Large intestine (tissue), 3 donors: ENCODE results near the gene NTRK1. TPM values are rescaled to one million over a fixed set of nuclear protein-coding genes. Genes with fewer than 3 reads are reported as not detected.

ENCODE experiments used
- DNase-seq, 2 donors: peaks; one replicate each; pipeline versions ENCODE4 v3.0.0 to v3.0.0-alpha.2; 2013
- H3K27ac ChIP-seq: one replicate; pipeline ENCODE4 v1.5.1; 2013; ENCODE audit warnings: low read length
- H3K27me3 ChIP-seq: 2 replicates; pipeline ENCODE4 v1.6.1; 2013; ENCODE audit warnings: low read length; ENCODE audit not compliant: control insufficient read depth, insufficient read depth
- H3K36me3 ChIP-seq: 2 replicates; pipeline ENCODE4 v1.6.1; 2013; ENCODE audit warnings: low read length; ENCODE audit not compliant: control insufficient read depth, insufficient read depth
- H3K4me1 ChIP-seq: one replicate; pipeline ENCODE4 v1.6.1; 2013; ENCODE audit warnings: low read length; ENCODE audit not compliant: control insufficient read depth, insufficient read depth
- H3K4me3 ChIP-seq: one replicate; pipeline ENCODE4 v1.5.1; 2013; ENCODE audit warnings: low read length
- H3K9me3 ChIP-seq: one replicate; pipeline ENCODE4 v1.6.1; 2013; ENCODE audit warnings: mild to moderate bottlenecking, low read depth, low read length, moderate library complexity; ENCODE audit not compliant: control insufficient read depth
- WGBS: methylation state at CpG from one replicate; pipeline ENCODE4 v1.1.5; 2013; ENCODE audit warnings: low lambda C conversion rate; ENCODE audit not compliant: insufficient coverage; 5-methylcytosine and 5-hydroxymethylcytosine counted together
- polyA plus RNA-seq: library from polyadenylated mRNA; unstranded; fragments of 120-200 nt; gene quantifications from one replicate; pipeline ENCODE4 v1.2.1, GENCODE V29; 2013

NTRK1 gene
- polyA plus RNA-seq, 1 donor: 0.15 TPM

GRCh38 chr1:156845953-156846545, 14.6 kb upstream of the NTRK1 start:
- peaks cover 90% of the 10 kb centered on the region for H3K27me3 ChIP-seq
- peaks cover 5% of the 10 kb centered on the region for H3K9me3 ChIP-seq
- no CpG with 5 or more reads among the region's 18 CpGs for WGBS
- DNase-seq: no peak
- no peak overlapping the region for H3K4me3 ChIP-seq
- no peaks in the 10 kb centered on the region for H3K36me3 ChIP-seq
- no peak overlapping the region for H3K27ac ChIP-seq
- no peaks in the 10 kb centered on the region for H3K4me1 ChIP-seq

GRCh38 chr1:156846643-156847042, 14.0 kb upstream of the NTRK1 start:
- H3K36me3 ChIP-seq: no peaks in the 10 kb centered on the region
- DNase-seq: no peak
- no peak overlapping the region for H3K4me3 ChIP-seq
- H3K27me3 ChIP-seq: peaks cover 86% of the 10 kb centered on the region
- peaks cover 5% of the 10 kb centered on the region for H3K9me3 ChIP-seq
- no peaks in the 10 kb centered on the region for H3K4me1 ChIP-seq
- WGBS: no CpG with 5 or more reads among the region's 5 CpGs
- no peak overlapping the region for H3K27ac ChIP-seq

GRCh38 chr1:156847591-156848460, 12.8 kb upstream of the NTRK1 start:
- Histone ChIP-seq H3K36me3 (no peaks in the 10 kb centered on the region), H3K4me1 (no peaks in the 10 kb centered on the region), H3K9me3 (peaks cover 5% of the 10 kb centered on the region), H3K4me3 (no peak overlapping the region), H3K27me3 (peaks cover 79% of the 10 kb centered on the region), H3K27ac (no peak overlapping the region)
- no peak for DNase-seq
- WGBS: 20% methylated on average over 2 of the region's 7 CpGs

GRCh38 chr1:156848461-156849150, 12.1 kb upstream of the NTRK1 start:
- Histone ChIP-seq H3K36me3 (no peaks in the 10 kb centered on the region), H3K27ac (no peak overlapping the region), H3K4me1 (no peaks in the 10 kb centered on the region), H3K9me3 (peaks cover 5% of the 10 kb centered on the region), H3K4me3 (no peak overlapping the region), H3K27me3 (peaks cover 76% of the 10 kb centered on the region)
- no CpG with 5 or more reads among the region's 36 CpGs for WGBS
- peak in 1 of 2 donors; percentile 38 for DNase-seq

GRCh38 chr1:156849151-156849496, 11.5 kb upstream of the NTRK1 start:
- no peaks in the 10 kb centered on the region for H3K36me3 ChIP-seq
- no peak for DNase-seq
- H3K4me3 ChIP-seq: no peak overlapping the region
- H3K27me3 ChIP-seq: peaks cover 76% of the 10 kb centered on the region
- no CpG with 5 or more reads among the region's 23 CpGs for WGBS
- no peak overlapping the region for H3K27ac ChIP-seq
- H3K9me3 ChIP-seq: peaks cover 5% of the 10 kb centered on the region
- no peaks in the 10 kb centered on the region for H3K4me1 ChIP-seq

GRCh38 chr1:156851779-156852417, 8.8 kb upstream of the NTRK1 start:
- H3K4me1 ChIP-seq: no peaks in the 10 kb centered on the region
- no CpG with 5 or more reads among the region's 17 CpGs for WGBS
- H3K27ac ChIP-seq: no peak overlapping the region
- H3K9me3 ChIP-seq: no peaks in the 10 kb centered on the region
- H3K27me3 ChIP-seq: peaks cover 62% of the 10 kb centered on the region
- H3K4me3 ChIP-seq: no peak overlapping the region
- no peak for DNase-seq
- no peaks in the 10 kb centered on the region for H3K36me3 ChIP-seq

GRCh38 chr1:156852418-156852874, 8.2 kb upstream of the NTRK1 start:
- Histone ChIP-seq H3K4me1 (no peaks in the 10 kb centered on the region), H3K36me3 (no peaks in the 10 kb centered on the region), H3K4me3 (no peak overlapping the region), H3K27ac (no peak overlapping the region), H3K27me3 (peaks cover 62% of the 10 kb centered on the region), H3K9me3 (no peaks in the 10 kb centered on the region)
- peak in 1 of 2 donors; percentile 26 for DNase-seq
- WGBS: no CpG with 5 or more reads among the region's 9 CpGs

- Histone ChIP-seq H3K4me3 (no peak overlapping the region), H3K4me1 (no peaks in the 10 kb centered on the region), H3K9me3 (no peaks in the 10 kb centered on the region), H3K27me3 (peaks cover 62% of the 10 kb centered on the region), H3K36me3 (no peaks in the 10 kb centered on the region), H3K27ac (no peak overlapping the region)
- no peak for DNase-seq
- no CpG with 5 or more reads among the region's 19 CpGs for WGBS
Measured at GRCh38 chr1:156853761-156854160, 6.9 kb upstream of the NTRK1 start.

- H3K4me1 ChIP-seq: peaks cover 5% of the 10 kb centered on the region
- peaks cover under 1% of the 10 kb centered on the region for H3K9me3 ChIP-seq
- H3K27ac ChIP-seq: no peak overlapping the region
- no peak overlapping the region for H3K4me3 ChIP-seq
- no peaks in the 10 kb centered on the region for H3K36me3 ChIP-seq
- no peak for DNase-seq
- WGBS: 48% methylated on average over 3 of the region's 3 CpGs
- peaks cover 63% of the 10 kb centered on the region for H3K27me3 ChIP-seq
Measured at GRCh38 chr1:156854634-156855033, 6.0 kb upstream of the NTRK1 start.

GRCh38 chr1:156856282-156856785, 4.3 kb upstream of the NTRK1 start:
- Histone ChIP-seq H3K4me1 (peaks cover 12% of the 10 kb centered on the region), H3K27ac (no peak overlapping the region), H3K36me3 (no peaks in the 10 kb centered on the region), H3K27me3 (peaks cover 71% of the 10 kb centered on the region), H3K4me3 (no peak overlapping the region), H3K9me3 (peaks cover 11% of the 10 kb centered on the region)
- no peak for DNase-seq
- WGBS: no CpG with 5 or more reads among the region's 3 CpGs
